Gastroesophageal sphincter (tissue), 3 donors: ENCODE data around the gene NDUFA11.

Experiments used
- CTCF ChIP-seq, 4 experiments: fragments of 200-600 bp in 2 of 4; fragments of 450-650 bp in 2 of 4; sonication (generic) in 1 of 4; IDR thresholded peaks; one replicate each; pipeline ENCODE4 v1.5.1; 2017 to 2019; ENCODE audit warnings: antibody characterized with exemption in 4 of 4, mild to moderate bottlenecking in 2 of 4, moderate library complexity in 2 of 4
- EP300 ChIP-seq: sonication (generic); formaldehyde crosslinking; IDR thresholded peaks from one replicate; pipeline ENCODE4 v1.6.1; 2017; ENCODE audit warnings: antibody characterized with exemption, mild to moderate bottlenecking
- POLR2A ChIP-seq, 2 donors: fragments of 450-650 bp; IDR thresholded peaks; one replicate each; pipeline ENCODE4 v1.6.1; 2017; ENCODE audit warnings: antibody characterized with exemption in 2 of 2, mild to moderate bottlenecking in 2 of 2, moderate library complexity in 1 of 2

GRCh38 chr19:5933391-5934068 is 29.9 kb upstream of the NDUFA11 start:
- TF ChIP-seq CTCF (IDR thresholded peaks at IDR 0.05) (no peak), POLR2A (IDR thresholded peaks at IDR 0.05) (no peak), EP300 (no peak)
